ENCODE data around the gene RPL32.

DNA sequence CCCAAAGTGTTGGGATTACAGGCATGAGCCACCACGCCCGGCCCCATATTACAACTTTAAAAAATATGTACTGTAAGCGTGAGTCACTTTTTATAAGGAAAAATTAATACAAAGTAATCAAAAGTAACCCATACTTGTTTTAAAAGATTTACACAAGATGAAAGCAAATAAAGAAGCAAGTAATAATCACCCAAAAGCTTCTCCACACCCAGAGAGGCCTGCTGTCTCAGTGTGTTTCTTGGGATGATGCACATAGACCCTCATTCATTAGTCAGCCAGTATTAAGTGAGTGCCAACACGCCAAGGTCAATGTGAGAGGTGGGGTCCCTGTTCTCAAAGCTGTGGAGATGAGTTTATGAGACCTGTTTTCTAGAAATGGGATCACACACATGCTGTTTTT lies 12.0 kb downstream of the RPL32 start:
- no peak for TF ChIP-seq POLR2AphosphoS5 (IDR thresholded peaks at IDR 0.05; ENCODE audit: borderline replicate concordance, low read depth, low read length)
- TF ChIP-seq EZH2 (IDR thresholded peaks at IDR 0.05): no peak

Measured in SK-N-MC (cell line).